GM12872 (cell line): ENCODE measurements around the gene ETAA1.

Experiments used
- TF ChIP-seq, protein P1 (sequence below): IDR thresholded peaks from 3 replicates; pipeline ENCODE4 v1.5.1; 2011; ENCODE audit warnings: low read depth, mild to moderate bottlenecking, low read length, moderate library complexity; ENCODE audit not compliant: insufficient read depth

Gene ETAA1

DNA sequence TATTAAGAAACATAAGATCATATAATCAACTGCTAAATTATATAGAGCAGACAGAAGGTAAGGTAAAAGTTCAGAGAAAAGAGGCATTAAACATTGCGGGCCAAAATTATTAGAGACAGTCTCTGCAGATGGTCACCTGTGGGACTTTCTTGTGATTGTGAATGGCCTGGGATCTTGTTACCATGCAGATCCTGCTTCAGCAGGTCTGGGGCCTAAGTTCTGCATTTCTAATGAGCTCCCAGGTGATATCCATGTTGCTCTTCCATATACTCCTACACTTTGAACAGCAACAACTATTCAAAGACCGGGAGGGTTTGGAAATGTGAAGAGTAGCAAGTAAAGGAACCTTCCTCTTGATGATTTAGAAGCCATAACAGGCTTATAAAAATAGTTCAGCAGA is 8.5 kb upstream of the ETAA1 start:
- TF ChIP-seq, protein P1, sequence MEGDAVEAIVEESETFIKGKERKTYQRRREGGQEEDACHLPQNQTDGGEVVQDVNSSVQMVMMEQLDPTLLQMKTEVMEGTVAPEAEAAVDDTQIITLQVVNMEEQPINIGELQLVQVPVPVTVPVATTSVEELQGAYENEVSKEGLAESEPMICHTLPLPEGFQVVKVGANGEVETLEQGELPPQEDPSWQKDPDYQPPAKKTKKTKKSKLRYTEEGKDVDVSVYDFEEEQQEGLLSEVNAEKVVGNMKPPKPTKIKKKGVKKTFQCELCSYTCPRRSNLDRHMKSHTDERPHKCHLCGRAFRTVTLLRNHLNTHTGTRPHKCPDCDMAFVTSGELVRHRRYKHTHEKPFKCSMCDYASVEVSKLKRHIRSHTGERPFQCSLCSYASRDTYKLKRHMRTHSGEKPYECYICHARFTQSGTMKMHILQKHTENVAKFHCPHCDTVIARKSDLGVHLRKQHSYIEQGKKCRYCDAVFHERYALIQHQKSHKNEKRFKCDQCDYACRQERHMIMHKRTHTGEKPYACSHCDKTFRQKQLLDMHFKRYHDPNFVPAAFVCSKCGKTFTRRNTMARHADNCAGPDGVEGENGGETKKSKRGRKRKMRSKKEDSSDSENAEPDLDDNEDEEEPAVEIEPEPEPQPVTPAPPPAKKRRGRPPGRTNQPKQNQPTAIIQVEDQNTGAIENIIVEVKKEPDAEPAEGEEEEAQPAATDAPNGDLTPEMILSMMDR = no peak

DNA sequence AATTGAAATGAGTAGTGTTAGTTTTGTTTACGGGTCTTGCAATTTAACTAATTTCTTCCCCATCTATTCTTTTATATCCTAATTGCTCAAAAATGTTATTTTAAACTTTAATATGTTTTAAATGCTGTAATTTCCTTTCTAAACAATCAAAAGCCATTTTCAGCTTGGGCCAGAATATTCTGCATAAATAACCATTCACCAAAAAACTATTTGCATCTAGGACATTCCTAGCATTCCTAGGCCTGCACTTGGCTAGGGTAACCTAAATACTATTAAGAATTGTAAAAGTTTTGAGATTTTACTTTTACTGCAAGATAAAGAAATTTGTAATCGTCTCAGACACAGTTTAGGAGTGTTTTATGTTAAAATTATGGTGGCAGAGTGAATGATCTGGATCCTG is 7.8 kb upstream of the ETAA1 start:
- TF ChIP-seq, protein P1 = no peak

DNA sequence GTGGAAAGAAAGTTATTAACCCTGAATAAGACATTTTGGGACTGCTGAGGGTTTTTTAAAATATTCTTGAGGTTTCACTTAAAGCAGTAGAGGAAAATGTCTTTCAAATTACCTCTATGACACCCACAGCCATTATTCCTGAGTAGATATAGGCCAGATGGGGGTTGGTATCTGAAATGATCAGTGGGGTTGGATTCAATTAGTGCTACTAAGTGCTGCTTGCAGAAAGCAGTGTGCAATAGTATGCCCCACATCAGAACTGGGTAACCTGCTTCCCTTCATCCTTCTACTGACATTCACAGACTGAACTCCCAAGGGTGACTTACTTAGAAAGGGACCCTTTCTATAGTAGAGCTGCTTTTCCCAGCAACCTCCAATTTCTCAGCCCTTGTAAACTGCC is 7.3 kb upstream of the ETAA1 start:
- TF ChIP-seq, protein P1 = no peak

DNA sequence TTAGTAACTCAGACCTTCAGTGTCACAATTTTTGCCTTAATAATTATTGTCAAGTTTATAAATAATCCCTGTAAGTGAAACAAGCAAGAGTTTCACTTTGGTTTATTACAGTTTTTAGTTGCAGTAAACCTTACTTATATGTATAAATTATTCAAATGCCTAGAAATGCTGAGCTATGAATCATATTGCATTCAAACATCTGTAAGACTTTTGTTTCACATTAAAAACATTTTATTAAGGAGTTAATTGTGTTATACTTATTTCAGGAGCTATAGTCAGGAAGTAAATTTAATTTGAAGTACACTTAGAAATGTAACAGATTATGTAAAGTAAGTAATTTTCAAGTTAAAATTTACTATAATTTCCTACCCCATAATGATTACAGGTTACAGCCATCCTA is 3.9 kb upstream of the ETAA1 start:
- TF ChIP-seq, protein P1 = no peak

DNA sequence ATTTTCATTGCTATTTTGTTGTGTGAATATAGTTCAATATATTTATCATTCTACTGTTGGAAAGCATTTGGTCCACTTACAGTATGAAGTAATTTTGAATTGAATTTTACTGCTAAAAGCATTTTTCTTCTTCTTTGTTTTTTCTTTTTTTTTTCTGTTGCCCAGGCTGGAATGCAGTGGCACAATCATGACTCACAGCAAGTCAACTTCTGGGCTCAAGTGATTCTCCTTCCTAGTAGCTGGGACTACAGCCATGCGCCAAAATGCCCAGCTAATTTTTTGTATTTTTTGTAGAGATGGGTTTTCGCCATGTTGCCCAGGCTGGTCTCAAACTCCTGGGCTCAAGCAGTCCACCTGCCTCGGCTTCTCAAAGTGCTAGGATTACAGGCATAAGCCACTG is 2.4 kb upstream of the ETAA1 start:
- TF ChIP-seq, protein P1 = no peak

DNA sequence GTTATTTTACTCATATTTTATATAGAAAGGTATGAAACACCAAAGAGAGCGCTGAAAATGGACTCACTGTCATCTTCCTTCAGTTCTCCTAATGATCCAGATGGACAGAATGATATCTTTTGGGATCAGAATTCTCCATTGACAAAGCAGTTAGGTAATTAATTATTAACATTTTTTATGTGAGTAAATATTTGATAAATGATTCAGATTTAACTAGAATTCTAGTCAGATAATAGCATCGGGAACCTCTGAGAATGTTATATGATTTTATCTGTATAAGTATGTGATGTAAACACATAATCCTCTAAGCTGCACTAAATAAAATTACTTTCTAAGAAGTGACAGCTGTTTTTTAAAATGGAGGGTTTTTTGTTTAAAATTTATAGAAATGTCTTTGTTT is 2.0 kb downstream of the ETAA1 start:
- TF ChIP-seq, protein P1 = no peak

DNA sequence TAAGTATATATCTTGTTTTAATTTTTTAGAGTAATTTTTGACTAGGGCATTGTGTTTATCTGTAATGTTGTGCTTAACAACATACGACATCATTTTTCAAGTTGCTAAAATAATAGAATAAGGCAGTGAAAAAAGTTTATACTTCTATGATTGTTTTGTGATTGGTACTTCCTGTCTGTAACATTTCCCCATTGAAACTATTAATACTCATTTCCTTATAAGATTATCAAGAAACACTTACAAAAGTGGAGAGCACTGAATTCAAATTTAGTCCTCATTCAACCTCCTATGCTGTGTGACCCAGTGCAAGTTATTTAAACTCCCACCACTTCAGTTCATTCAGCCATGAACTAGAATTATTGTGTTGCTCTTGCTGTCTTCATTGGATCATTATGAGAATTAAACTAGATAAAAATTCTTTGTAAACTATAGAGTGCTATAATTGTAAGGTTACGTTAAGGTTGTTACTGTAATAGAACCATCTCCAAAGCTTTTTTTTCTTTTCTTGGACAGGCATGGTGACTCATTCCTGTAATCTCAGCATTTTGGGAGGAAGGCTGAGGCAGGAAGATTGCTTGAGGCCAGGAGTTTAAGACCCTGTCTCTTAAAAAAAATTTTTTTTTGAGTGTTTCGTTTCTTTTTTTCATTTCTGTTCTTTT is 2.8 kb downstream of the ETAA1 start:
- TF ChIP-seq, protein P1 = no peak
